HG03280 (cell line): ENCODE data around the gene CRACR2B.

ENCODE experiments used
- ATAC-seq: cut with Tn5 transposase; IDR thresholded peaks from one replicate; pipeline ENCODE4 v1.9.1; 2021; ENCODE audit warnings: mild to moderate bottlenecking, moderate library complexity; ENCODE audit not compliant: unreplicated experiment

CRACR2B gene

DNA sequence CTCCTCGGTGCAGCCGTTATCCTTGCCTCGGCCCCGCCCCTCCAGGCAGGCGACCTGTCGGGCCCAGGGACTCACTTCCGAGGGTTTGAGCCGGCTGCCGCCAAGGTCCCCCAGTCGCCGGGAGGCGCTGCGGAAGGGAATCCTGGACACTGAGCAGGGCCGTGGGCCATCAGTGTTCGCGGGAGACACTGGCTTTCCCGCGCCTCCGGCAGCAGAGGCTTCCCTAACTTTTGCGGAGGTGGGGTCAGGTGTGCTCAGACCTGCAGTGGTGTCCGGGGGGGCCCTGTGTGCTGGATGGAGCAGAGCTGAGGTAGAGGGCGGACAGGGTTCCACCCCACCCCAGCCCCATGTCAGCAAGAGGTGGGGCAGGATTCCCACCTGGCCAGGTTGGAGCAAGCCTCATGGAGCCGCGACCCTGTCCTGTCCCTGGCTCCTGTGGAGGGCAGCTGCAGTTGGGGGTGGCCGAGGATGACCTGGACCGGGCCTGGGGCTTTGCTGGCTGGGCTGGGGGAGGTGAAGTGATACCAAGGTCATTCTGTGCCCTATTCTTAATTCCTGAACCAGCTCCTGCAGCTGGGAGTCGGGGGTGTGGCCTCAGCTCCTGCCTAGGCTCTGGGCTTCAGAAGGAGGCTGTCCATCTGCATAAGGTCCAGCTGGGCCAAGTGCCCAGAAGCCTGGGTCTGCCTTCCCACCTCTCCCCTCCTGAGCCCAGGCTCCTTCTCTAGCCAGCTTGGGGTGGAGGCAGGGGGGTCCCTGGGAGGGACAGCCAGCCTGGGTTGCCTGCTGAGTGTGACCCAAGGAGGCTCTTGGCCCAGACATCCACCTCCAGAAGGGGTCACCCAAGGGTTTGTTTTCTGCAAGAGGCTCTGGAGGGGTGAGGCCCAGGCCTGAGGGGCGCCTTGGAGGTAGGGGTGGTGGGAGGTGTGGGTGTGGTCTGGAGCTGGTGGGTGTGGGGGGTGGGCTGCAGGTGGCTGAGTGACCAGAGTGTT lies 23.4 kb downstream of the CRACR2B start:
- no peak for ATAC-seq

DNA sequence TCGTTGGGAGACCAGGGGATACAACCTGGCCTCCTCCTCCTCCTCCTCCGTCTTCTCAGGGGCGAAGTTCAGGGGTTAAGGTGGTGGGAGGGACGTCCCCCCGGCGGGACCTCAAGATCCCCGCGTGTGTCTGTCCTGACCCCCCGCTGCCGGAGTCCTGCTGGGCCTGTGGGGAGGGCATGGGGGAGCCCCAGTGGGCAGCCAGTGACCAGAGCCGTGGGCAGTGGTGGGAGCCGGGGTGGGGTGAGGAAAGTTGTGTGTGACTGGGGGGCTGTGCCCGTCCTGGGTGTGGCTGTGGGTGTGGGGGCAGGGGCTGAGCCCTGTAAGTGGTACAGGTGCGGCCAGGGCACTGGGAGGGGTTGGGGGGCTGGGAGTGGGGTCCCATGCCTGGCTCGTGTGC lies 25.0 kb downstream of the CRACR2B start:
- ATAC-seq = no peak

- no peak for ATAC-seq
Observed at GRCh38 chr11:853682-854448, 26.1 kb downstream of the CRACR2B start.

DNA sequence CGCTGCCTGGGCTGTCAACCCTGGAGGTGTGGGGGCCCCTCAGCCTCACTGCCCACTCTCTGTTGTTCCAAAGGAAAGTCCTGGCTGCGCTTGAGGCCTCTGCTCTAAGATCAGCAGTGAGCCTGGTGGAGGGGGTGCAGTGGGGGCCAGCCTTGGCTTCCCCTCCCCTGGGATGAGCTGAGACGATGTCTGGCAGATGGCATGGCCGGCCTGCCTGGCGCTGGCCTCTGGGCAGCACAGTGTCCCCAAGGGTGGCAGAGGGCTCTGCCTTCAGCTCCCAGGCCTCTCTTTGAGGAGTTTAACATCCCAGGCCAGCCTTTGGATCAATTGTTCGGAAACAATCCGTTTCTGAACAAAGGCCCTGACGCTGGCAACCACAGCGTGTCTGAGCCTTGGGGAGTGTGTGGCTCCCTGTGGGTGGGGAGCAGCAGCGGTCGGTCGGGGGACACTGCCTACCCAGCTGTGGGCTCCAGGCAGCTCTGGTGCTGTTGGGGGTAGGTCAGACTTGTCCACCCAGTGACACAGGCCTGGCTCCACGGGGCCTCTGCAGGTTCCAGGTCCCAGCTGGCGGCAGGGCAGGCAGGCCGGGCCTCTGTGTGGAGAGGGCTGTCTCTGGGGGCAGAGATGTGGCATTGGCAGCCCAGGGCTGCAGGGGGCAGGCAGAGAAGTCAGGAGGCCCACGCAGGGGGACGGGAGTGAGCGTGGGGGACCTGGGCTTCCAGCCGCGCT lies 27.0 kb downstream of the CRACR2B start:
- ATAC-seq = no peak

DNA sequence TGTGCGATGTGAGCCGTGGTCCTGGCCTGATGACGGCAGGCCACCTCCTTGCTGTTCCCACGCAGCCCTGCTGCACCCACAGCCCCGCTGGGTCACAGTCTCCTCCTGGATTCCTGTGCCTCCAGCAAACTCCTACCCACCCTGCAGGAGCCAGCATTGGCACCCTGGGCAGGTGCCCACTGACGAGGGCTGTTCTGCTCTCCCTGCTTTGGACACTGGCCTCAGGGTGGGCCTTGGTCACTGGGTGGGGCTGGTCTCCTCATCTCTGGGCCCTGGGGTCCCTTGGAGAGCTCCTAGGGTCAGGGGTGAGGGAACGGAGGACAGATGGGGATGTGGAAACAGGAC lies 27.6 kb downstream of the CRACR2B start:
- ATAC-seq = no peak

- no peak for ATAC-seq
Observed at GRCh38 chr11:855796-856195, 28.1 kb downstream of the CRACR2B start.

GRCh38 chr11:856397-856796 lies 28.7 kb downstream of the CRACR2B start:
- no peak for ATAC-seq

DNA sequence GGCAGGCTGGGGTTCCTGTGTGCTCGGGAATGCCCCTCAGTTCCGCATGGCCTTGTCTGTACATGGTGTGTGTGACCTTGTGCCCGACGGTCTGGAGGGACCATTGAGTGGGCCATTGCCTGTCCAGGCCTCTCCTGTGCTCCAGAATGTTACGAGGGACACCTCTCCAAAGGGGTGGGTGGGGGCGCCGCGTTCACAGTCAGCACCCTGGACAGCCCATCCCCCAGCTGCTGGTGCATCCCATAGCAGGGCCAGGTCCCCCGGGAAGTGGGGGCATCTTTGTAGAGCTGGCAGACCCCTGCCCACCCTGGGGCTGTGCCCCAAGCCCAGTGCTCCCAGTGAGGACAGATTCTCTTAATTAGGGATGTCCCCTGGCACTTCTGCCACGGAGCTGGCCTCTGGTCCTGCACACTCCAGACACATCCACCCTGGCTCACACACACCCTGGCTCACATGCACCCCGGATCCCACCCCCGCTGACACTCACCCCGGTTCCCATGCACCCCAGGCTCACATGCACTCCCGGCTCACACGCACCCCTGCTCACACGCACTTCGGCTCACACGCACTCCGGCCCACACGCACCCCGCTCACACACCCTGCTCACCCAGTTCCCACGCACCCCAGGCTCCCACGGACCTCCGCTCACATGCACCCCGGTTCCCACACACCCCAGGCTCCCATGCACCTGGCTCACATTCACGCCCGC lies 30.5 kb downstream of the CRACR2B start:
- ATAC-seq = no peak

- ATAC-seq = no peak
Observed at GRCh38 chr11:858762-859339, 31.1 kb downstream of the CRACR2B start.

- no peak for ATAC-seq
Observed at GRCh38 chr11:859394-860131, 31.8 kb downstream of the CRACR2B start.

GRCh38 chr11:860234-861104 lies 32.8 kb downstream of the CRACR2B start:
- no peak for ATAC-seq

DNA sequence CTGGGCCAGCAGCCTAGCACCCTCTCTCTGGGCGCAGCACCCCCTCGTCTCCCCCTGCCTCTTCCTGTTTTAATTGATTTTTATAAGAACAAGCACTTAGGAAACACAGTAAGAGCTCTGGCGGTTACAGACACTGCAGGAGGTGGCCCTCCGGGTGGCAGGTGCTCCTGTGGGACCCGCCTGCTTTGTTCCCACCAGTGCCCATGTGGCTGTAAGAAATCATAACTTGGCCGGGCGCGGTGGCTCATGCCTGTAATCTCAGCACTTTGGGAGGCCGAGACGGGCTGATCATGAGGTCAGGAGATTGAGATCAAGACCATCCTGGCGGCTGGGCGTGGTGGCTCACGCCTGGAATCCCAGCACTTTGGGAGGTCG lies 33.4 kb downstream of the CRACR2B start:
- no peak for ATAC-seq

GRCh38 chr11:862081-862661 lies 34.5 kb downstream of the CRACR2B start:
- ATAC-seq = no peak

DNA sequence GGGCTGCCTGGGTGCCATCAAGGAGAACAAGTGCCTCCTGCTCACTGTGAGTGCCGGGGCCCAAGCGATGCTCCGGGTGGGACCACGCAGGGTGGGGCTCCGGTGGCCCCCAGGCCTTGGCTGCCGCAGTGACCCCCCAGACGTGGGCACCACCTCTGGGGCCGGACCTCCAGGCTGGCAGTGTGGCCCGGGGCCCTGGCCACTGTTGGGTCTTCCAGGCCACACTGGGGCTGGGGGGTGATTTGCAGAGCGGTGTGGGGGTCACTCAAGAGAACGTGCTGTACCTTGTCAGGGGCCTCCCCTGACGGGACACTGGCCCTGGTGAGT lies 34.9 kb downstream of the CRACR2B start:
- no peak for ATAC-seq

DNA sequence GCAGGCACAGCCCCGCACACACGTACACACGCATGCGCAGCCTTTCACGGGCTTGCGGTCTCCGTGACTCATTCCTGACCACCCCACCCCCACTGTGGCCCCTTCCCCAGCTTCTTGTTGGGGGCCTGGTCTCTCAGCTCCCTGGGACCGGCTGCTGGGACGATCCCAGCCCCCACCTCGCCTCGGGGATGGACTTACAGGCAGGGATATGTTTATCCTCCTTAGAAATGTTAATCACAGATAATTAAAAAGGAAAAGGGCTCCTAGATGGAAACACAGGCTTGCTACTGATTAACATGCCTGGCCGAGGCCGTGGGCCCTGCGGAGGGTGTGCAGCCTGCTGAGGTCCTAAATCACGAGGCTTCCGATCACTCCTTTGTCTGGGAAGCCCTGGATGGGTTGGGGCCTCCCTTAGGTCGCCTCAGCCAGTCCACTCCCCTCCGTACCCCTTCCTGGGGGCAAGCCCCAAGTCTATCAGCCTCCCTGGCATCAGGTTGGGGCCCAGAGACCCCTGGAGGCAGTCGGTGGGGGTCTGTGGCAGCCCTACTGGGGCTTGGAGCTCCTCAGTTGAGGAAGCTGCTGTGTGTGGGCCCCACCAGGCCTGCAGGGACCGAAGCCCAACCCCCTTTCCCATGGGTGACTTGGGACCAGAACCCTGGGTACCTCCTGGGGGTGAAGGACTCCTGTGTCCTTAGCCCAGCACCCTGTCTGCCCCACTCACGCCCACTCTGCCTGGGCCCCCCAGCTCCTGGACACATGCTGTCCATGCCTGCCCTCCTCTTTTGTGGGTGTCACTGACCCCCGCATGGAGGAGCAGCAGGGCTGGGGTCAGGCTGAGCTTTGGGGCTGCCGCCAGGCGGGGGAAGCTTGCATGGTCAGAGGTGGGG lies 35.5 kb downstream of the CRACR2B start:
- ATAC-seq = no peak

DNA sequence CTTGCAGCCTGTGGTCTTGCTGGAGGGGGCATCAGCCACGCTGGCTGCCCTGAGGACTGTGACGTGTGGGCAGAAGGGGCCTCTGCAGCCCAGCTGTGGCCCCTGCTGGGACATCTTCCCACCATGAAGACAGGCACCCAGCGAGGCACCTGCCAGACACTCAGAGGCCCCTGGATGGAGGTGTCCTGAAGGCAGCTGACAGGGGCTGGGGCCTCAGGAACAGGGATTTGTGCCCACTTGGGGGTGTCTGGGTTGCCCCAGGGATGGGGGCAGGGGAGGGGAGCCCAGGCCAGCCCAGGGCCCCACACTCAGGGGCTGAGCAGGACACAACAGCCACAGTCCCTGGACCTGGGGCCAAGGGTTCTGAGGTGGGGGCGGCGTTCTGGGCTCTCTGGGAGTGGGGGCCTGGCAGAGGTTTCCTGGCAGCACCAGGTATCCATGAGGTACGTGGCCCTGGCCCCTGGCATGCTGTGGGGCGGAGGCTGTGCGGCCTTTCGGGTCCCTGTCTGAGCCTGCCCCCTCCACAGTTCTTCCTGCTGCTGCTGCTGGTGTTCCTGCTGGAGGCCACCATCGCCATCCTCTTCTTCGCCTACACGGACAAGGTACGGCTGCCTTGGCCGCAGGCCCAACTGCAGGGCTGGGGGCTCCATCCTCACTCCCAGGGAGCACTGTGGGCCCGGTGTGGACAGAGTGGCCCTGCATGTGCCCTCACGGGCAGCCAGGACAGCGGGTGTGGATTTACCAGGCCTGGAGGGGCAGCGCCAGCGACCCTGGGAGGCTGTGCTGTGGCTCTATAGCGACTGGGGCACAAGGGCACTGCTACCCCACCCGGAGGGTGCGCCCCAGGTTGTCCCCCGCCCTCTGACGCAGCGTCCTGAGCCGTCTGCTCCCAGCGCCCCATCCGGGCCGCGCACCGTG lies 36.5 kb downstream of the CRACR2B start:
- no peak for ATAC-seq

DNA sequence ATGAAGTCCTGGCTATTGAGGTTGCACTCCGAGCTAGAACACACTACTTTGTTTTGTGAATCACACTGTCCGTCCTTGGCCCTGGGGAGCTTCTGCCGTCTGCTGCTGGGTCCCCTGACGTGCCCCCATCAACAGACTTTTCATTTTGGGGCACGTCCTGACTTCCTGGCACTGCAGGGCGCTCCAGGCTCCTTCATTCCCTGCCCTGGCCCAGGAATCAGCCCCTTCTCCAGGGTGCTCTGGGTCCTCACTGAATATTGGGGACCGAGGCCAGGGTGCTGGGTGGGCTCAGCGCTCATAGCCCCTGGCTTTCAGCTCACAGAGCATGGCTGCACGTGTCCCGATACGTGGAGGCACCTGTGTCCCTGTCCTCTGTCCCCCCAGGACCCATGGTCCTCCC lies 37.2 kb downstream of the CRACR2B start:
- ATAC-seq = no peak
